HepG2 (cell line): ENCODE data around the gene SPTBN2. TPM values are rescaled to one million over a fixed set of nuclear protein-coding genes. Genes with fewer than 3 reads are reported as not detected.

Experiments used
- ATAC-seq: fragments of 200-7000 bp; cut with Tn5 transposase; 3 replicates; pipeline ENCODE4 v1.9.1; 2020; ENCODE audit warnings: mild to moderate bottlenecking, moderate library complexity
- BruUV-seq: library from RNA; stranded (reverse); fragments of 400-500 nt; replicated peaks from 2 replicates; lab custom pipeline; 2021; lab: Mats Ljungman, UMichigan
- CTCF ChIA-PET: fragments of 300-600 bp; formaldehyde crosslinking; extraction: SDS; loops from one replicate; lab custom pipeline; 2021; ENCODE audit warnings: low total read pairs, inconsistent platforms, low intra/inter-chr PET ratio; lab: Yijun Ruan, JAX
- POLR2A ChIA-PET: fragments of 350-600 bp; sonication (Branson Sonifier 250); formaldehyde crosslinking; loops from one replicate; lab custom pipeline; 2020; ENCODE audit warnings: antibody characterized with exemption, inconsistent platforms; lab: Yijun Ruan, JAX
- DNase-seq: peaks from one replicate; pipeline ENCODE4 v3.0.0-alpha.2; 2015; ENCODE audit warnings: low spot score
- FAIRE-seq: peaks from 3 replicates; lab custom pipeline; 2011; peaks lifted over from hg19 to GRCh38; lab: Jason Lieb, UNC
- H2AFZ ChIP-seq: one replicate; pipeline ENCODE4 v1.6.1; 2011; ENCODE audit warnings: low read length, inconsistent platforms
- H3K27ac ChIP-seq: fragments of 300-600 bp; 3 replicates; pipeline ENCODE4 v1.8.0; 2011; ENCODE audit warnings: mixed run types, mild to moderate bottlenecking, mixed read lengths, low read length, inconsistent platforms; ENCODE audit not compliant: insufficient read depth; ENCODE audit errors: extremely low read length
- H3K27me3 ChIP-seq, 2 experiments: fragments of 200-600 bp in 1 of 2; 2 replicates in 1 of 2; 3 replicates in 1 of 2; pipeline versions ENCODE4 v1.6.0 to v1.8.0; 2011; ENCODE audit warnings: low read length in 2 of 2, mild to moderate bottlenecking in 2 of 2, moderate library complexity in 2 of 2, inconsistent platforms in 1 of 2; ENCODE audit not compliant: insufficient read depth in 2 of 2, control insufficient read depth in 1 of 2
- H3K36me3 ChIP-seq, 2 experiments: fragments of 200-600 bp in 1 of 2; replicated peaks in 1 of 2; 2 replicates in 1 of 2; 3 replicates in 1 of 2; pipeline versions ENCODE4 v1.5.1 to v1.8.0; 2011; ENCODE audit warnings: low read length in 2 of 2, inconsistent platforms in 1 of 2; ENCODE audit not compliant: insufficient read depth in 2 of 2, control insufficient read depth in 1 of 2
- H3K4me1 ChIP-seq: 2 replicates; pipeline ENCODE4 v1.5.1; 2012; ENCODE audit warnings: low read length, inconsistent platforms; ENCODE audit not compliant: insufficient read depth
- H3K4me2 ChIP-seq: 2 replicates; pipeline ENCODE4 v1.6.0; 2011; ENCODE audit warnings: low read depth, low read length, inconsistent platforms
- H3K4me3 ChIP-seq, 3 experiments: fragments of 200-600 bp in 1 of 3; sonication (generic), shearing (Covaris generic) in 1 of 3; replicated peaks in 1 of 3; 2 replicates each; pipeline ENCODE4 v1.5.1; 2011 to 2016; ENCODE audit warnings: low read length in 3 of 3, inconsistent platforms in 2 of 3, low read depth in 2 of 3, mild to moderate bottlenecking in 2 of 3, control low read depth in 1 of 3, mixed read lengths in 1 of 3; ENCODE audit not compliant: insufficient read depth in 1 of 3
- H3K79me2 ChIP-seq: one replicate; pipeline ENCODE4 v1.6.1; 2011; ENCODE audit warnings: low read length, inconsistent platforms; ENCODE audit not compliant: insufficient read depth
- H3K9ac ChIP-seq: 2 replicates; pipeline ENCODE4 v1.6.0; 2011; ENCODE audit warnings: mild to moderate bottlenecking, low read depth, low read length, inconsistent platforms; ENCODE audit not compliant: insufficient read depth
- H3K9me3 ChIP-seq: 2 replicates; pipeline ENCODE4 v1.5.1; 2012; ENCODE audit warnings: mild to moderate bottlenecking, low read length
- H4K20me1 ChIP-seq: 2 replicates; pipeline ENCODE4 v1.6.0; 2011; ENCODE audit warnings: inconsistent platforms, mild to moderate bottlenecking, low read length, moderate library complexity; ENCODE audit not compliant: insufficient read depth
- HIC2 ChIP-seq: sonication (generic); formaldehyde crosslinking; IDR thresholded peaks from 2 replicates; pipeline ENCODE4 v1.9.0; 2022; ENCODE audit warnings: low read depth, missing genetic modification reagents
- HOMEZ ChIP-seq: IDR thresholded peaks from 2 replicates; pipeline ENCODE4 v1.6.1; 2016; ENCODE audit warnings: low read depth
- MTA3 ChIP-seq: sonication (generic); formaldehyde crosslinking; IDR thresholded peaks from 2 replicates; pipeline ENCODE4 v1.4.0; 2020; ENCODE audit warnings: missing genetic modification reagents
- MXD4 ChIP-seq: IDR thresholded peaks from 2 replicates; pipeline ENCODE4 v1.6.1; 2016; ENCODE audit warnings: mild to moderate bottlenecking, missing biosample characterization, missing genetic modification reagents
- SMAD9 ChIP-seq: sonication (generic); formaldehyde crosslinking; IDR thresholded peaks from 2 replicates; pipeline ENCODE4 v1.5.1; 2020; ENCODE audit warnings: mild to moderate bottlenecking, missing genetic modification reagents
- SP4 ChIP-seq: sonication (generic); formaldehyde crosslinking; IDR thresholded peaks from 2 replicates; pipeline ENCODE4 v1.8.1; 2023; ENCODE audit warnings: mild to moderate bottlenecking, missing genetic modification reagents
- ZBTB33 ChIP-seq: sonication (generic); formaldehyde crosslinking; IDR thresholded peaks from 2 replicates; pipeline ENCODE4 v1.4.0; 2020; ENCODE audit warnings: missing genetic modification reagents
- ZNF335 ChIP-seq: sonication (generic); formaldehyde crosslinking; IDR thresholded peaks from 2 replicates; pipeline ENCODE4 v1.4.0; 2020; ENCODE audit warnings: missing genetic modification reagents
- ZXDC ChIP-seq: sonication (generic); formaldehyde crosslinking; IDR thresholded peaks from 2 replicates; pipeline ENCODE4 v1.5.0; 2020; ENCODE audit warnings: mild to moderate bottlenecking, missing genetic modification reagents
- WGBS: methylation state at CpG from one replicate; pipeline ENCODE4 v1.1.6; 2017; ENCODE audit warnings: low lambda C conversion rate; 5-methylcytosine and 5-hydroxymethylcytosine counted together
- in situ Hi-C: cut with HindIII; loops from 2 replicates; pipeline ENCODE4 v1.10.0; 2017; ENCODE audit warnings: low pct_unique_long_range_greater_than_20kb; ENCODE audit not compliant: extremely low pct_ligation_motif_present
- intact Hi-C: fragments of 100-400 bp; cut with micrococcal nuclease; formaldehyde crosslinking; loops from one replicate; pipeline ENCODE4 v1.10.0; 2022; ENCODE audit not compliant: unreplicated experiment
- polyA plus RNA-seq, 8 experiments: library from polyadenylated mRNA; depleted of rRNA in 3 of 8; stranded (reverse) in 7 of 8; unstranded in 1 of 8; fragments of >200 nt; fragmentation: Illumina TruSeq in 4 of 8; extraction: Trizol in 4 of 8; gene quantifications; 2 replicates each; pipeline versions ENCODE4 v1.2.1 to v1.2.3, GENCODE V29; 2011 to 2016; ENCODE audit warnings: low read depth in 4 of 8, missing spikeins in 1 of 8, mixed read lengths in 1 of 8; ENCODE audit not compliant: insufficient read depth in 1 of 8
- total RNA-seq, 5 experiments: library from RNA; depleted of rRNA; stranded (reverse); fragments of >200 nt; fragmentation: Illumina TruSeq; extraction: Trizol; gene quantifications; 2 replicates each; pipeline ENCODE4 v1.2.3, GENCODE V29; 2016; ENCODE audit warnings: low read depth in 1 of 5

The SPTBN2 gene
- total and polyA plus RNA-seq, 2 of the 13 experiments (the other 11 are each of a cell fraction or from before 2014, with no cell fraction given), result 0.65 to 4.0 TPM

- H3K9me3 ChIP-seq, result no peaks in the 10 kb centered on the region
- no peaks in the 10 kb centered on the region for H3K4me1 ChIP-seq
- no peak for FAIRE-seq
- in situ Hi-C loops (no loop called here), intact Hi-C loops (no loop called here)
- H3K27me3 ChIP-seq, result no peaks in the 10 kb centered on the region
- BruUV-seq, result no TSS peak
- H3K79me2 ChIP-seq, result peaks cover 8% of the 10 kb centered on the region
- no peak overlapping the region for H3K4me3 ChIP-seq
- H3K27ac ChIP-seq, result no peak overlapping the region
- no peak overlapping the region for H3K4me2 ChIP-seq
- DNase-seq, result no peak
- H3K36me3 ChIP-seq, result peaks cover 9 to 54% of the 10 kb centered on the region in 2 experiments
- H2AFZ ChIP-seq, result no peak overlapping the region
- TF ChIP-seq MXD4 (CRISPR knock-in tag) (no peak), HOMEZ (CRISPR knock-in tag) (no peak), ZBTB33 (CRISPR knock-in tag) (peak; percentile 77; the same call in 1 of the 2 replicates)
- WGBS, result 91% methylated on average over 11 of the region's 11 CpGs
- no peak overlapping the region for H3K9ac ChIP-seq
- CTCF ChIA-PET, result no interaction called here
- POLR2A ChIA-PET, result interaction anchor here (0.9 to 1.0 kb wide), 2 partner anchors 27 to 49 kb away, joined by 3 to 4 read pairs; partner anchors contain the start of gene RBM4
- ATAC-seq, result no peak
- no peaks in the 10 kb centered on the region for H4K20me1 ChIP-seq
Observed at GRCh38 chr11:66665369-66665768, 63.6 kb downstream of the SPTBN2 start.

GRCh38 chr11:66663741-66664296 lies 65.2 kb downstream of the SPTBN2 start:
- H3K79me2 ChIP-seq, result peaks cover 3% of the 10 kb centered on the region

More at GRCh38 chr11:66663741-66664296, 65.2 kb downstream of the SPTBN2 start:
- POLR2A ChIA-PET, result interaction anchor here (1.3 kb wide), 1 partner anchor 9 kb away, joined by 4 read pairs; no protein-coding TSS in a partner anchor
- Histone ChIP-seq H3K4me3 (no peak overlapping the region), H3K4me1 (no peaks in the 10 kb centered on the region), H3K27ac (no peak overlapping the region), H3K9me3 (no peaks in the 10 kb centered on the region), H4K20me1 (no peaks in the 10 kb centered on the region), H2AFZ (no peak overlapping the region), H3K36me3 (peaks cover 8 to 51% of the 10 kb centered on the region in 2 experiments), H3K27me3 (no peaks in the 10 kb centered on the region)
- no peak for ATAC-seq
- DNase-seq, result no peak
- 100% methylated on average over 1 of the region's 1 CpG for WGBS
- no peak for TF ChIP-seq ZXDC (CRISPR knock-in tag)
- TF ChIP-seq MTA3 (CRISPR knock-in tag), result no peak
- no peak for TF ChIP-seq SMAD9
- no peak for TF ChIP-seq HIC2 (CRISPR knock-in tag)
- no peak for TF ChIP-seq ZNF335 (CRISPR knock-in tag)
- no peak for TF ChIP-seq SP4
- TF ChIP-seq, all 625 proteins: peak for 0
- Histone ChIP-seq H3K9ac (no peak overlapping the region), H3K4me2 (no peak overlapping the region)
- no peak for FAIRE-seq
- CTCF ChIA-PET, result no interaction called here
- in situ Hi-C loops, result no loop called here
- intact Hi-C loops, result no loop called here
- no TSS peak for BruUV-seq
